Parathyroid adenoma (tissue), 2 donors: ENCODE measurements around the gene GPRASP3.

Source experiments
- H2AFZ ChIP-seq: fragments of 300-600 bp; sonication (generic); one replicate; pipeline ENCODE4 v1.7.0; 2017; ENCODE audit warnings: antibody characterized with exemption, mild to moderate bottlenecking
- H3K27ac ChIP-seq: fragments of 300-600 bp; sonication (generic); one replicate; pipeline ENCODE4 v1.7.0; 2017
- H3K27me3 ChIP-seq: fragments of 300-600 bp; sonication (generic); one replicate; pipeline ENCODE4 v1.7.0; 2017; ENCODE audit warnings: low read length; ENCODE audit not compliant: control insufficient read depth, insufficient read depth
- H3K36me3 ChIP-seq: fragments of 300-600 bp; sonication (generic); one replicate; pipeline ENCODE4 v1.7.0; 2017; ENCODE audit warnings: low read length; ENCODE audit not compliant: control insufficient read depth, insufficient read depth
- H3K4me1 ChIP-seq: fragments of 300-600 bp; sonication (generic); one replicate; pipeline ENCODE4 v1.7.0; 2017; ENCODE audit warnings: control low read depth
- H3K4me2 ChIP-seq: fragments of 300-600 bp; sonication (generic); one replicate; pipeline ENCODE4 v1.7.0; 2017; ENCODE audit warnings: low read length
- H3K4me3 ChIP-seq: fragments of 300-600 bp; sonication (generic); one replicate; pipeline ENCODE4 v1.7.0; 2017; ENCODE audit warnings: low read depth, low read length
- H3K79me2 ChIP-seq: fragments of 300-600 bp; sonication (generic); one replicate; pipeline ENCODE4 v1.7.0; 2017; ENCODE audit warnings: control low read depth
- H3K9ac ChIP-seq: fragments of 300-600 bp; sonication (generic); one replicate; pipeline ENCODE4 v1.7.0; 2017; ENCODE audit warnings: mild to moderate bottlenecking
- H3K9me3 ChIP-seq: fragments of 300-600 bp; sonication (generic); one replicate; pipeline ENCODE4 v1.7.0; 2017; ENCODE audit warnings: low read length; ENCODE audit not compliant: control insufficient read depth
- CTCF ChIP-seq: fragments of 300-600 bp; sonication (generic); IDR thresholded peaks from one replicate; pipeline ENCODE4 v1.7.0; 2017; ENCODE audit warnings: antibody characterized with exemption, mild to moderate bottlenecking
- donor health status: primary hyperparathyroidism.

GPRASP3 gene

GRCh38 chrX:102768987-102769761, 48.6 kb downstream of the GPRASP3 start:
- Histone ChIP-seq H2AFZ (peak overlapping the region; percentile 85), H3K4me1 (no peaks in the 10 kb centered on the region), H3K36me3 (no peaks in the 10 kb centered on the region), H3K4me2 (peak overlapping the region; percentile 58), H3K4me3 (peak overlapping the region; percentile 61), H3K27ac (peak overlapping the region; percentile 67), H3K9ac (no peak overlapping the region), H3K79me2 (no peaks in the 10 kb centered on the region), H3K9me3 (no peaks in the 10 kb centered on the region), H3K27me3 (no peaks in the 10 kb centered on the region)
- no peak for TF ChIP-seq CTCF
